Measurements from ENCODE around the gene MEN1. TPM values are rescaled to one million over a fixed set of nuclear protein-coding genes. Genes with fewer than 3 reads are reported as not detected.

The MEN1 gene
- polyA plus RNA-seq, 1 donor (not counting 4 experiments of a cell fraction or from before 2014, with no cell fraction given), result 14.2 TPM

GRCh38 chr11:64757549-64758329, 52.6 kb downstream of the MEN1 start:
- dilution Hi-C loops (cut with MboI; ENCODE audit: extremely low pct_ligation_motif_present, low sequenced_read_pairs), result no loop called here
- H3K4me2 ChIP-seq (ENCODE audit: control insufficient read depth, extremely low read depth, insufficient read depth, low read depth, low read length), result no peak overlapping the region

DNA sequence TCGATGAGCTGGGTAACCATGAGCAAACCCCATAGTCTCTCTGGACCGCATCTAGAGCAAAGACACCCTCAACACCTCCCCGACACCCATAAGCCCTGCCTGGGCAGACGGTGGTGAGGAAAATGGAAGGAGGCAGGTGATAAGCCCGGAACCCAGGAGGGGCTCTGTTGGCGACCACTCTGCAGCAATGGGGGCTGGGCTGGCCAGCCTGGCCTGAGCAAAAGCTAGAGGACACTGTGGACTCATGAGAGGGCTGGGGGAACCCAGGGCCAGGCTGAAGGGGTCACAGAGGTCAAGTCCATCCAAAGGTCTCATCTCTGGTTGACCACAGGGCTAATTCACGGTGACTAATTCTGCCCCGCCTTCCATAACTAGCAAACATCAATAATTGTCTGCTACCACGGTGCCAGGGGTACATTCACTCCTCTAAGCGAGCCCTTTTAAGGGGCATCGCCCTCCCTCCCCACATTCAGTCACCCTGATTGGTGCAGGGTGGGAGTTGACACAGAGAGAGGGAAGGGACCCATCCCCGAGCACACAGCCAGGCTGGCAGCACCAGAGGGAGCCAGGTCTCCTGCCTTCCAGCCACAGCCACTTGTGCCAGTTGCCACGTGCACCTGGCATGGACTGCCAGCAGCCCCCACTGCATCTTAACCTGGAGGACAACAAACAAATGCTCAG, 54.5 kb downstream of the MEN1 start:
- TF ChIP-seq, protein P1, sequence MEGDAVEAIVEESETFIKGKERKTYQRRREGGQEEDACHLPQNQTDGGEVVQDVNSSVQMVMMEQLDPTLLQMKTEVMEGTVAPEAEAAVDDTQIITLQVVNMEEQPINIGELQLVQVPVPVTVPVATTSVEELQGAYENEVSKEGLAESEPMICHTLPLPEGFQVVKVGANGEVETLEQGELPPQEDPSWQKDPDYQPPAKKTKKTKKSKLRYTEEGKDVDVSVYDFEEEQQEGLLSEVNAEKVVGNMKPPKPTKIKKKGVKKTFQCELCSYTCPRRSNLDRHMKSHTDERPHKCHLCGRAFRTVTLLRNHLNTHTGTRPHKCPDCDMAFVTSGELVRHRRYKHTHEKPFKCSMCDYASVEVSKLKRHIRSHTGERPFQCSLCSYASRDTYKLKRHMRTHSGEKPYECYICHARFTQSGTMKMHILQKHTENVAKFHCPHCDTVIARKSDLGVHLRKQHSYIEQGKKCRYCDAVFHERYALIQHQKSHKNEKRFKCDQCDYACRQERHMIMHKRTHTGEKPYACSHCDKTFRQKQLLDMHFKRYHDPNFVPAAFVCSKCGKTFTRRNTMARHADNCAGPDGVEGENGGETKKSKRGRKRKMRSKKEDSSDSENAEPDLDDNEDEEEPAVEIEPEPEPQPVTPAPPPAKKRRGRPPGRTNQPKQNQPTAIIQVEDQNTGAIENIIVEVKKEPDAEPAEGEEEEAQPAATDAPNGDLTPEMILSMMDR (optimal IDR thresholded peaks at IDR 0.05 in 1 of 3, IDR thresholded peaks at IDR 0.05 in 1 of 3, conservative IDR thresholded peaks at IDR 0.05 in 1 of 3; ENCODE audit: extremely low read depth in 1 of 3, insufficient read depth in 2 of 3, low read length in 3 of 3), result no peak
- TF ChIP-seq EZH2 (IDR thresholded peaks at IDR 0.05; ENCODE audit: low read length), result no peak
- Histone ChIP-seq H3K27ac (ENCODE audit: control insufficient read depth, insufficient read depth, low read length) (no peak overlapping the region), H3K4me1 (ENCODE audit: control insufficient read depth, extremely low read depth, insufficient read depth, low read length) (no peaks in the 10 kb centered on the region), H2AFZ (ENCODE audit: control insufficient read depth, low read length) (no peak overlapping the region), H3K79me2 (ENCODE audit: control insufficient read depth, insufficient read depth, low read length) (no peaks in the 10 kb centered on the region), H3K9ac (ENCODE audit: control insufficient read depth, extremely low read depth, insufficient read depth, low read length) (no peak overlapping the region), H3K9me1 (ENCODE audit: control insufficient read depth, extremely low read depth, insufficient read depth, low read length) (no peaks in the 10 kb centered on the region), H3K4me2 (ENCODE audit: control insufficient read depth, extremely low read depth, insufficient read depth, low read depth, low read length) (no peak overlapping the region), H3K36me3 (ENCODE audit: control insufficient read depth in 2 of 2, extremely low read depth in 1 of 2, insufficient read depth in 2 of 2, low read length in 2 of 2) (no peaks in the 10 kb centered on the region), H3K4me3 (ENCODE audit: control insufficient read depth in 2 of 3, extremely low read depth in 1 of 3, insufficient read depth in 2 of 3, low read depth in 1 of 3, low read length in 3 of 3) (no peak overlapping the region), H3K9me3 (ENCODE audit: control insufficient read depth, low read depth, low read length) (no peaks in the 10 kb centered on the region), H3K27me3 (ENCODE audit: control insufficient read depth, extremely low read depth, insufficient read depth, low read length) (no peaks in the 10 kb centered on the region), H4K20me1 (ENCODE audit: control insufficient read depth, extremely low read depth, insufficient read depth, low read length) (no peaks in the 10 kb centered on the region)
- dilution Hi-C loops (cut with MboI; ENCODE audit: extremely low pct_ligation_motif_present, low sequenced_read_pairs), result no loop called here
- no peak for FAIRE-seq
- no peak for DNase-seq (ENCODE audit: low read depth, low spot score)

More at GRCh38 chr11:64757549-64758329, 52.6 kb downstream of the MEN1 start:
- H4K20me1 ChIP-seq (ENCODE audit: control insufficient read depth, extremely low read depth, insufficient read depth, low read length), result peaks cover 5% of the 10 kb centered on the region
- DNase-seq (ENCODE audit: low read depth, low spot score), result no peak
- no peak for FAIRE-seq
- no peak overlapping the region for H3K9ac ChIP-seq (ENCODE audit: control insufficient read depth, extremely low read depth, insufficient read depth, low read length)
- peaks cover 8% of the 10 kb centered on the region for H3K4me1 ChIP-seq (ENCODE audit: control insufficient read depth, extremely low read depth, insufficient read depth, low read length)
- TF ChIP-seq, protein P1 (optimal IDR thresholded peaks at IDR 0.05 in 1 of 3, IDR thresholded peaks at IDR 0.05 in 1 of 3, conservative IDR thresholded peaks at IDR 0.05 in 1 of 3; ENCODE audit: extremely low read depth in 1 of 3, insufficient read depth in 2 of 3, low read length in 3 of 3), result no peak
- H3K27me3 ChIP-seq (ENCODE audit: control insufficient read depth, extremely low read depth, insufficient read depth, low read length), result no peaks in the 10 kb centered on the region
- no peaks in the 10 kb centered on the region for H3K9me1 ChIP-seq (ENCODE audit: control insufficient read depth, extremely low read depth, insufficient read depth, low read length)
- H3K79me2 ChIP-seq (ENCODE audit: control insufficient read depth, insufficient read depth, low read length), result no peaks in the 10 kb centered on the region
- peaks cover 0 to 8% of the 10 kb centered on the region in 2 experiments for H3K36me3 ChIP-seq (ENCODE audit: control insufficient read depth in 2 of 2, extremely low read depth in 1 of 2, insufficient read depth in 2 of 2, low read length in 2 of 2)
- no peaks in the 10 kb centered on the region for H3K9me3 ChIP-seq (ENCODE audit: control insufficient read depth, low read depth, low read length)
- H2AFZ ChIP-seq (ENCODE audit: control insufficient read depth, low read length), result no peak overlapping the region
- H3K4me3 ChIP-seq (ENCODE audit: control insufficient read depth in 2 of 3, extremely low read depth in 1 of 3, insufficient read depth in 2 of 3, low read depth in 1 of 3, low read length in 3 of 3), result no peak overlapping the region
- no peak overlapping the region for H3K27ac ChIP-seq (ENCODE audit: control insufficient read depth, insufficient read depth, low read length)

Measured in keratinocyte (primary cell).